CD4-positive, alpha-beta T cell treated with Interleukin-21 for 1 hour (primary cell): Measurements from ENCODE around the gene NRP2.

Source experiments
- DNase-seq: peaks from one replicate; pipeline ENCODE4 v3.0.0-alpha.2; 2020

Gene NRP2

DNA sequence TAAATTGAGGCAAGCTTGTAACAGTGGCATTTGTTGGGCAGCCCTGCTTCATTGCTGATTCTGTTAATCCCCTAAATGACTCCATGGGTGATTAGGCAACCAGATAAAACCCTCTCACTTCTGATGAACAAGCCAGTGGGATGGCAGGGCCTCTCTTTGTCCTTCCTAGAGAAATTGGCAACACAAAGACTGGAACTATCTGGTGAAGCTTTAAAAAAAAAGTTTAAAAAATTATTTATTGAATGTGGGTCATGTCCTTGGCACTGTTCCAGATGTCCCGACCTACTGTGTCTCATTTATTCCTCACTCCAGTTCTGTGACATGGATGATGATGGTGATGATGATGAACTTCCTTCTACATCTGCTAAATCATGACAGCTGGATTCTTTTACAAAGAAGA lies 30.8 kb downstream of the NRP2 start:
- DNase-seq: no peak

DNA sequence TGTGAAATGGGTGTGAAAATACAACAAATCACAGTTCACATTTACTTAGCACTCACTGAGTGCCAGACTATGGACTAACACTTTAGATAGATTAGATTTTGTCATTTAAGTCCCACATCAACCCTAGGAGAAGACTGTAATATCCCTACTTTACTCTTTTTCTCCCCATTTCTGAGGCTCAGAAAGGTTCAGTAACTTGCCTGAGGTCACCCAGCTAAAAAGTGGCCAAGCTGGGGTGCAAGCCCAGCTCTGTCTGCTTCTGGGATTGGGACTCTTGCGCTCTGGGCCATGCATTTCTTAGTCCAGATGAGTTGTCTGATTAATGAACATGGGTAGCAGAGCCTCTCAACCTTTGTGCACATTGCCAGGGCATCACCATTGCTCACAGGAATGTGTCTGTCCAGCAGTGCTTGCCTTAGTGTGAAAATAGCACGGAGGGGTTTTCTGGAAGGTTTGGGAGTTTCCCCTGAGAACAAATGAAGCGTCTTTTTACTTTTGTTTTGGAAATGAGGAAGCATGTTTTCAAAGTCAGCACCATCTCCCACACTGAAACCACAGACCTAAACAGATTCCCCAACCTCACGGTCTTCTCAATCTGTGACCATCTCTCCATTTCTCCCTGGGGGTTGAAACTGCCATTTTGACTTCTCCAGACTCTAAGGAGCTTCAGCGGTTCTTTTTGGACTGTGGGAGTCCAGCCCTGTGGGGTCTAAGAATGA lies 31.9 kb downstream of the NRP2 start:
- peak; percentile 4 for DNase-seq

DNA sequence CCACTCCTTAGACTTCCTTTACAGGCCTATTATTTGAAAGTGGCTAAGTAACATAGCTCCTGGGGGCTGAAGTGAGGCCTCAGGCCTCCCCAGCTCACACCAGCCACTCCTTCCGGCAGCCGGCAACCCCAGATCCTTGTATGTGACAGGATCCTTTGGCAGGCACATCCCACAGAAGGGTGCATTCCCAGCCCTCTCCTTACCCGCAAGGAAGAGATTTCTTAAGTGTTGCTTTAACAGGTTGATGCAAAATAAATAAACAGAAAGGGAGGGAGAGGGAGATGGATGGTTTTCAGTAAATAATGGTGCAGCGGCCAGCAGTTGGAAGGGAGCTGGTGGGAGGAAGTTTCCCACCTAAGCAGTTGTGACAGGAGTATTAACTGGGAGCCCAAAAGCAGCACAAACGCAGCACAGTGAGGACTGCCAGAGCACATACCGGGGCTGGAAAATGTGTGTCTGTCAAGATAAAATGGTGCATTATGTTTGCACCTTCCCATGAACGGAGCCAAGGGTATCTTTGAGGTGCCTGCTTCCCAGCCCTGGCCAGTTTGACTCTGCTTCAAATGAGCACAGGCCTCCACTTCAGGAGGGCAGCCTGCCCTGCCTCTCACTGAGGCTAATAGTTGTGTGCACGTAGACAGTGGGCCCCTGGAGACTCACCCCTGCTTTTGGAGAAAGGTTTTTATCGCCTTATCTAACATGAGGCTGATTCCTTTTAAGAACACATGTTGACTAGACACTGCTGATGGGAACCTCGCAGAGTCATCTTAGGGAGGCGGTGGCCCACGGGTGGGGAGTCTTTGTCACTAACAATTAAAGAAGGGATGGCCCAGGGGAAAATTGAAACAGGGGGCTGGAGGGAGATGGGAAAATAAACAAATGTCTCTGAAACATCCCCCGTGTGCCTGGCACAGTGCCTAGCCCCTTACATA lies 32.8 kb downstream of the NRP2 start:
- DNase-seq: no peak

DNA sequence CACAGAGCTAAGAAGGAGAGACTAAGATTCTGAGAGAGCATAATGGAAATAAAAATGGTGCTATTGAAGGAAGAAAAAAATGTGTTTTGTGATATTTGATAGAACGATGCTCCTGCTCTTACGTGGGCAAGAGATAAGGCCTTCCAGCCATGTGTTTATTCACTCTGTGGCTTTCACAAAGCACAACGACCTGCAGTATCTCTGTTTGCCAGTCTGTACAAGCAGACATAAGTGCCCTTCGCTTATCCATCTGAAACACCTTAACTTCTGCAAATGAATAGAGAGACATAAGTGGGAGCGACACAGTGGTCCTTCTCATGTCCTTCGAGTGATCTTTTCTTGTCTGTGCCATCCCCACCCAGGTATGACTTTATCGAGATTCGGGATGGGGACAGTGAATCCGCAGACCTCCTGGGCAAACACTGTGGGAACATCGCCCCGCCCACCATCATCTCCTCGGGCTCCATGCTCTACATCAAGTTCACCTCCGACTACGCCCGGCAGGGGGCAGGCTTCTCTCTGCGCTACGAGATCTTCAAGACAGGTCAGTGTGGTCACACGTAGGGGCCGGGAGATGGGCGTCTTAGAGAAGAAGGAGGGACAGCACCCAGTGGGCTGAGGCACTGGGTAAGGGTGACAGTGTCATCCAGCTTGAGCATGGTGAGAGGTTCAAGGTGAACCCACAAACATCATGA lies 33.7 kb downstream of the NRP2 start:
- DNase-seq: no peak

DNA sequence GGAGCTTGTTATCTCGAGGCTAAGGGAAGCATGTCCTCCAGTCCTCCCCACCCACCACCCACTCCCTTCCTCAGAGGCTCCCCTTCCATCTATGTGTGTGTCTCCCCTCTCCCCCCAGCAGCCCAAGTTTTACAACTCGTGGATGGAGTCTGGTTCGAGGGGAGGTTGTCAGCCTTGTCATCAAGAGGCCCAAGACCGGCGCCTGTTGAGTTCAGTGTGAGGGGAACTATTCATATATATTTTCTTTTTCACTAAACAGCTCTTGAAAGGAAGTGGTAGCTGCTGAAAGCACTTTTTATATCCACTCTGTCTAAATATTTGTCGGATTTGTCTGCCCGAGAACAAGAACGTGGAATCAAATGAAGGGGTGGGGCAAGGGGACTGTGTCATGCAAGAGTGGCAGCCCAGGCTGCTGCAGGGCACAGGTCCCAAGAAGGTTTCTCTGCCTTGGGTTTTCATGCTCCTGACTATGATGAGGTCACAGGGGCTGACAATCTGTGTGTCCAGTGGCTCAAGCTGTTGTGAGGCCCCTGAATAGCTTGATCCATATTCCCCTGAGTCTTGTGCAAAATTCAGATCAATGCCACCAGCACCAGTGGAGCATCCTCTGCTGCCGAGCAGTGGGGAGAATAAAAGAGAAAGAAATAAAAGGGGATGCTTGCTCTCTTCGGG lies 35.0 kb downstream of the NRP2 start:
- DNase-seq: no peak

DNA sequence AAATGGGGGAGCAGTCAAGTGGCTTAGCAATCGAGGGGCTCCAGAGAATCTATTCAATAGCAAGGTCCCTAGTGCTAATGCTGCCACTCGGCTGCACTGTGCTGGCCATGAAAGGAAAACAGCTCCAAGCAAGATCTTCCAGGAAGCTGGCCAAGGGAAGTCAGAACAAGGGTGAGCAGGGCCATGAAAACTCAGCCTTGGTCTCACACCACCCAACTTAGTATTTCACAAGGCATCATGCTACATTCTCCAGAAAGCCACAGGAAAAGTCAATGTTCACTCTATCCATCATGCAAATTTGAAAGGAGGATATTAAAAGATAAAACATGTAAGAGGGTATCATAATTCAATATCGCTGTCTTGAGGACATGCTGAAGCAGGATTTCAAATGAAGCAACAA lies 35.7 kb downstream of the NRP2 start:
- no peak for DNase-seq

DNA sequence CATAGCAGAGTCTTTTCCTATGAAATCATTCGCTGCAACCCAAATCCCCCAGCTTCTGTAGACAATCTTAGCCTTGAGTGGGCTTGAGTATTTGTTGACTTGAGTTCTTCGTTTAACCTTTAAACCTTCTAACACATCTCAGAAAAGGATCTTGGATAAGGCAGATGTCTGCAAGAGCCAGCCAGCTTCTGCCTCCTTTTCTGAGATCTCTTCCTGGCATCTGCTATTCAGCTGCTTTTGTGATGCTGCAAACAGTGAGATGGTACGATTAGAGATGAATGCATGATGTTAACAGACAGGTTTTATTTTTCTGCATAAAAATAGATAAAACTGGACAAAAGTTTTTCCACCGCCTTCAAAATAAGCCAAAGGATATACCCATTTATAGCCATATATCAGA lies 37.5 kb downstream of the NRP2 start:
- no peak for DNase-seq

DNA sequence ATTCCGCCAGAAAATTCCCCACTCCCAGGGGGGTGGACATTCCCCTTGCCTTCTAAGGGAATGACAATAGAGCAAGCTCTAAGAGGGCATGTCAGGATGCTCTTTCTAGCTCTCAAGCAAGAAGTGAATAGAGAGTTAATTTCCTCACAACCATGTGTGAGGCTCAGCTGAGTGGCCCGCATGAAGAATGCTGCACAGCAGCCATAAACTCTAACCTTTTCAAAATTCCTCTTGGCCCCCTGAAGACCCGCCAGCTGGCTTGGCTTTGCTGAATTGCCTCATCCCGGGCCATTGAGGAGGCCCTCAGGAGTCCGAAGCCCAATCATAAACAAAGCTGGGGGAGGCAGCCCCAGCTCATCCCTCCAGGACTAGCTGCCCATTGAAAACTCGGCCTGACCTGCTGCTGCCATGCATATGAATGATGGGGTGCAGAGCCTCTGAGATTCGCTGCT lies 38.2 kb downstream of the NRP2 start:
- DNase-seq: no peak

DNA sequence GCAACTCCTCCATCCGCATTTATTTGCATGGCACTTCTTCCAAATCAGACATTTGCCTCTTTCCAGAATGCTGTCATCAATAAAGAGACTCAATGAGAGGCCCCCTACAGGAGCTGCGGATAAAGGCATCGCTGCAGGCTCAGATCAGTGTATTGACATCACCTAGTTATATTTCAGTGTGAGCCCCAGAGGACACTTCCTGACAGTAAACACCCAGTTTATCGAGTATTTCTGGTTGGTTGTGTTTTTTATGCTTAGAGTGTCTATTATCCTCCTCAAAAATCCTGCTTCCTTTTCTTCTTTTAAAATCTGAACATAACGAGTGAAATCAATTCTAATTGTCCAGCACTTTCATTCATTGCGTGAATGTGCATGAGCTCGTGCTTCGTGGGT lies 38.8 kb downstream of the NRP2 start:
- DNase-seq: no peak

DNA sequence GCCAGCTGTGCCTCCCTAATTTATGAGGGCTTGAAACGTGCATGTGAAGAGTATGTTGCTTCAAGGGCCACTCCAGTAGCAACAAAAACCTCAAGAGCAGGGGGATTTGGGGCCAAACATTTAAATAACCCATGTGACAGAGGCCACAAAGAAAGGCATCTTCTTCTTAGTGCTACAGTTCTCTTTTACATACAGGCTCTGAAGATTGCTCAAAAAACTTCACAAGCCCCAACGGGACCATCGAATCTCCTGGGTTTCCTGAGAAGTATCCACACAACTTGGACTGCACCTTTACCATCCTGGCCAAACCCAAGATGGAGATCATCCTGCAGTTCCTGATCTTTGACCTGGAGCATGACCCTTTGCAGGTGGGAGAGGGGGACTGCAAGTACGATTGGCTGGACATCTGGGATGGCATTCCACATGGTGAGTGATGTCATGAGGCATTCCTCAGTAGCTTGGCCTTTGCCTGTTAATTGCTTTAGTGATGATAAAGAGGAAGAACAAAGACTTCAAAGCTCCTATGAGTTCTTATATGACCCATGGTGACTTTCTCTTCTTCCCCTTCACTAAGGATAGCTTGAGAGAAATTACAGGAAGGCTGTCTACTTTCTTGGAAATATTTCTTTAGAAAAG lies 40.1 kb downstream of the NRP2 start:
- DNase-seq: no peak

DNA sequence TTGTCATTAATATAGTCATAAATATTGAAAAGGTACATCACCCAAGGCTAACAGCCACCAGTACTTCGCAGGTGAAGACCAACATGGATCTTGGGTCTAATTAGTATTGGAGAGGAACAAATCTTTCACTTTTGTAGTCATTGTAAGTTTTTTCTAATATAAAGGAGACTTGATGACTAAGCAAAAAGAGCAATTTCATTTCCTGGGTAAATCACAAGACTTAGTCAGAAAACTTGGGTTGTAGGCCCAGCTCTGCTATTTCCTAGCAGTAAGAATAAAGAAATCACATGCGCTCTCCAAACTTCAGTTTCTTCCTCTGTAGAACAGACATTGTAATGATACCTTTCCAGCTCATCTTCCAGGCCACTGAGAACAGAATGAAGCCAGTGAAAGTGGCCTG lies 40.9 kb downstream of the NRP2 start:
- no peak for DNase-seq

DNA sequence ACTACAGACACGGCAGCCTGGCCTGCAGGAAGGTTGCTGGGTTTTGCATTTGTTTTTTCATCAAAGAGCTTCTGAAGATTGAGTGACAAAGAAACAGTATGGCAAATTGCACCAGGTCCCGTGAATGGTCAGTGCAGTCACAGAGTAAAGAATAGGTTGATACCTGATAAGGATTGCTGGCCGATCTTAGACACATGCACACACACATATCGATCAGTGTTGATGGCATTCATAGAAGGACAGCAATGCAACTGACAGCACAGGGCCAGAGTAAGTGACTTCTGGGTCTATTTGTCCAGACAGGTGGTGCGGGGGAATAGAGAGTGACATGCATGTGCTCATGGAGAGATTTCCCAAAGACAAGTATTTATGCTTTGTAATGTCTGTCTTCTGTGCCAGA lies 42.8 kb downstream of the NRP2 start:
- DNase-seq: no peak

DNA sequence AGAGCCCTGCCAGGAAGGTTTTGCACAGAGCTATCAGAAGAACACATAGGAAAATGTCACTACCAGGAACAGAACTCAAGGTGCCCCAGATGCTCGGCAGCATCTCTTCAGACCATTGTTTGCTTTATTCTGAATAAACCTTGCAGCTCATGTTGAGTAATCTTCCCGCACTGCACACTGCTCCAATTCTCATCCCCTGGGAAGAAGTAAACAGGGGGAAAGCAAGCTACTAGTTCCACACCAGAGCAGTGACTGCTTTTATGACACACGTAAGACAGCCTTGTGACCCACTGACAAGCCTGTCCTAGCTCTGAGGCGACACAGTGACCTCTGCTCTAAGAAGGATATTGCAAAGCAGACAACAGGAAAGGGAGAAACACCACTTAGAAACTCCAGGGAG lies 44.2 kb downstream of the NRP2 start:
- no peak for DNase-seq

DNA sequence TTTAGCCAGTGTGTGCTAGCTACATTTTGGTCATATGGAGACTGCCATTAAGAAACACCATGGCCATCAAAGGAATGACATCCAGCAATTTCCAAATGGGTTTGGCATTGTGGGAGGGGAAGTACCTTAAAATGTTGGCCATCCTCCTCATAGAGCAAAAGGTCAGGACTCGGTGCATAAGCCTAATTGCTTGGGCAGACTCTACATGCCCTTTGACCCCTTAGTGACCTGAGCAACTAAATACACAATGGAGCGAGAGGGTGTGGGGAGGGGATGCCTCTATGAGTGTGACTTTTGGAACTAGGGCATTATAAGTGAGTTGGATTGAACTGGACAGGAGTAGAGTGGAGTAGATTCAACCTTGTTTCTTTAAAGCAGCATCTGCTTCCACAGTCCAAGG lies 44.9 kb downstream of the NRP2 start:
- no peak for DNase-seq

DNA sequence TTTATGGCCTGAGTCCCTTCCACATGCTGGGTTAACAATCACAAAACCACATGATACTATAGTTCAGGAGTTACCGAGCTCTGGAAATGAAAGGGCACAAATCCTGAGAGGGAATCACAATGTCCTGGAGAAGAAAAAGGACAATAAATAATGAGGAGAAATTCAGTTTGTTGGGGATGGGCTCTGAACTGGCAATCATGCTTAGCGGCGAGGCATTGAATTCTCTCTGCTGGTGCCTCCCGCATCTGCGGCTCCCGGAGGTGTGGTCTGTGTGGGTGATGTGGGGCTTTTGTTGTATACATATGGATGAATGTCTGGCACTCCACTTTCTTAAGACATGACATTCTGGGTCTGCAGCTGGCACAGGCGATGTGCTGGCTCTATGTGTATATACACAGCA lies 46.1 kb downstream of the NRP2 start:
- DNase-seq: no peak

DNA sequence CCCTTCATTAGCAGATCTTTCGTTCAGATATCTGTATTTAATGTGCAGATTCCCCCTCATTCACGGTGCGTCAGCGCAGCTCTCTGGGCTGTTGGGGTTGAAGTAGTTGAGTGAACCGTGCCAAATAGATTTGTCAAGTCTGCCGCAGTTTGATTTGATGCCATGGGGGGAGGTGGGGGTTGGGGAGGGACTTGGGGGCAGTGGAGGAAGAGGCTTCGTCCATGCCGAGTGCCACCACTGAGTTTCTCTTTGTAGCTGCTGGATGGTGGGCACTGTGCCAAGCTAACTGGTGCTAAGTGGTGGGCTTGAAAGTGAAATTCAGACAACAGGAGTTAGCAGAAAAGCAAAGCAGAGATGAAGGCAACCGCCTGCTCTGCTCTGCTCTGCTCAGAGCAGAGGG lies 47.9 kb downstream of the NRP2 start:
- no peak for DNase-seq

DNA sequence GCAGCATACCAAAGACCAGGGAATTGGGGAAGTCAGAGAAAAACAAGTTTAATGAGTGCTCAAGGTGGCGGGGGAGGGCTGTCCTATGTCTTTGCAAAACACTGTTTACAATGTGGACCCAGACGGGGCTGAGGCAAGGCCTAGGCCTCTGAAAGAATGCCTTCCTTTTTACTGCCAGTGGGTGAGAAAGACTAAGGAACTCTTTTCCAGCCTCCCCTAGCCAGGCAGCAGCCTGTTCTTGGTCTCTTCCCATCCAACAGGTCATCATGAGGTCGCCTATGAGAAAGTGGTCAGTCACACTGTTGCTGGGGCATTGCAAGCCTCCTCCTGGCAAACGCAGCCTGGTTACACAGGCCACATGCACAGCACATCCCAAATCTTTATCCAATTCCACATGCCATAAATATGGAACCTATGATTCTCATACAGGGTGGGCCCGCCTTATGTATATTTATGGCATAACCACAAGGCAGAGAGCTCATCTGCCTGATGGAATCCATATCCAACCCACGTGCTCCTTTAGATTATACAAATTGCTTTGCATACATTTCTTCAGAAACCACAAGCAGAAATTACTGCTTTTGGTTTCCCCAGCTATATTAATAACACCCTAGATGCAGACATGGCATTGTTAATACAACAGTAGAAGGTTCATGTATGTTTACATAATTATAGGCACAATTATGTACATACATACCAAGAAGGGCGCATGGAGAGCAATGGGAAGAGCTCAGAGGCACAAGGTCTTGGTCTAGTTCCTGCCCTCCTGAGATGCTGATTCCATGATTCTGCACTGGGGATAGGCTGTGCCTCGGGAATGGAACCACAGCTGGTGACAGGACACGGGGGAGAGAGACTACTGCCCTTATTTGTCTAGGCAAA lies 48.6 kb downstream of the NRP2 start:
- no peak for DNase-seq

DNA sequence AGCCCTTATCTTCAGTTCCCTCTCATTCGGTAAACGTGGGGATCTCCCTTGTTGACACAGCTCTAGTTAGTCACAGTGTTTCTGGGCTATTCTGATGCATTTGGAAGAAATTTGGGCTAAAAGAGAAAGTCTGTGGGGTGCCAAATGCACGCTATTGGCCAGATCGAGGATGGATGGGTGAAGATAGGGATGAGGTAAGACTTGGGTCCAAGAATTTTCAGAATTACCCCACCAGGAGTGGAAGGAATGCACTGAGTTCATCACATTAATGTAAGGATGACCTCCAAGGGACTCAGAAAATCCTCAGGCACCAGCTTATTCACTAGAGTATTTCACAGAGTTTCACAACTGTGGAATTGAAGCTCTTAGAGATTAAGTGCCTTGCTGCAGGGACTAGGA lies 49.3 kb downstream of the NRP2 start:
- no peak for DNase-seq

DNA sequence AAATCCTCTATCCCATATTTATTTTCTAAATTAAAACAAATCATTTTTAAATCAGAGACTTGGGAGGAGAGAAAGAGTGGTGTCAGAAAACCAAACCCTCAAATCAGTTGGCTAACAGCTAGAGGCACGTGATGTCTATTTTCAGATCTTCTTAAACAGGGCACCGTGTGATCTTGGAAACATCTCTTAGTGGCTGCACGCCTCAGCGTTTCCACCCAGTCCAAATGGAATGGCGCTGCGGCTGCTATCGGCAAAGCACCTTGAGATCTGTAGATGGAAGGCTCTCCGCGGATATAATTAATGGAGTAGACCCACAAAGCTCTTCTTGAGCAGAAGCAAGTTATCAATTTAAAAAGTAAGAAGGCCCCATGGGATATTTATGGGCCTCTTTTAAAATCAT lies 50.0 kb downstream of the NRP2 start:
- DNase-seq: no peak

DNA sequence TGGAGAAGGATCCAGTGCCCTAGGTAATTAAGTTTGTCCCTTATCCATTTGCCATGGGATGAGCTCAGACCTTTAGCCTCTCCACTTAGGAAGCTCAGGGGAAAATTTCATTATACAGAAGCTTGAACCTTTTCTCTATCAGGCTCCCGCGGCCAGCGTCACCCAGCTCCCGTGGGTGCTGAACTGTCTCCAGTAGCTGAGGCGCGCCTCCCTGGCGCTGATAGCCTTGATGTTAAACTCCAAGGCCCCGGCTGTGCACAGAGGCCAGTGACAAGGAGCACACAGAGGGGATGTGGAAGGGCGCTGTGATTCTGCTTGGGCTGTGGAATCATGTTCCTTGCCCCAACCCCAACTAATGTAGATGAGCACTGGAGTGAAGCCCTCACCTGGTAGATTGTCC lies 50.8 kb downstream of the NRP2 start:
- no peak for DNase-seq

DNA sequence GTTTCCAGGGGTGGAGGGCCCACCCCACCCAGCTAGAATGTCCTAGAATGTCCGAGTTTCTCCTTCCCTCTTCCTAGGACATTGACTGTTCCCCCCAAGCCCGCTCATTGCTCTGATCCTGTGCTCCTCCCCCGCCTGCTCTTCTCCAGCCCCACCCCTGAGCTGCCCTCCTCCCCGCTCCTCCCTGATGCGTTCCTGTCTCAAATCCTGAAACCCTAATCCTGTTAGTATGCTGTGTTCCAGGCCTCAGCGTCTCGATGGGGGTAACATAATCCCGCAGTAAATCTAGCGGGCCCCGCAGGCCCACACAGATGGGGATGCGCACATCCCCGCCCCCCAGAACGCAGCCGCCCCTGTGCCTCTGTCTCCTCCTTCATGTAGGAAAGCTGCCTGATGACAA lies 51.3 kb downstream of the NRP2 start:
- no peak for DNase-seq
